ENCODE data around the gene CARS1.

Gene CARS1

GRCh38 chr11:3058753-3059664, 1.8 kb upstream of the CARS1 start:
- DNase-seq: no peak

- peak; percentile 49 for DNase-seq
These were observed 741 bp downstream of the CARS1 start for GRCh38 chr11:3056296-3057068.

- no peak for DNase-seq
These were observed 1.3 kb downstream of the CARS1 start for GRCh38 chr11:3055891-3056290.

GRCh38 chr11:3052567-3052966, 4.7 kb downstream of the CARS1 start:
- no peak for DNase-seq

- no peak for DNase-seq
These were observed 5.1 kb downstream of the CARS1 start for GRCh38 chr11:3052109-3052479.

- no peak for DNase-seq
These were observed 5.8 kb downstream of the CARS1 start for GRCh38 chr11:3051196-3052108.

GRCh38 chr11:3050386-3051195, 6.6 kb downstream of the CARS1 start:
- no peak for DNase-seq

GRCh38 chr11:3049430-3050243, 7.6 kb downstream of the CARS1 start:
- DNase-seq: peak; percentile 87

GRCh38 chr11:3047637-3048036, 9.6 kb downstream of the CARS1 start:
- no peak for DNase-seq

- DNase-seq: no peak
These were observed 10.6 kb downstream of the CARS1 start for GRCh38 chr11:3046641-3047040.

- DNase-seq: no peak
These were observed 11.0 kb downstream of the CARS1 start for GRCh38 chr11:3046190-3046589.

GRCh38 chr11:3044915-3045314, 12.3 kb downstream of the CARS1 start:
- DNase-seq: no peak

GRCh38 chr11:3044004-3044403, 13.2 kb downstream of the CARS1 start:
- no peak for DNase-seq

GRCh38 chr11:3043315-3043871, 13.8 kb downstream of the CARS1 start:
- DNase-seq: no peak

- DNase-seq: no peak
These were observed 14.5 kb downstream of the CARS1 start for GRCh38 chr11:3042496-3043314.

GRCh38 chr11:3041699-3042441, 15.4 kb downstream of the CARS1 start:
- no peak for DNase-seq

- DNase-seq: no peak
These were observed 16.3 kb downstream of the CARS1 start for GRCh38 chr11:3040881-3041280.

GRCh38 chr11:3037945-3038271, 19.3 kb downstream of the CARS1 start:
- no peak for DNase-seq

All from activated naive CD4-positive, alpha-beta T cell treated with Interleukin-2 at 50 U/mL for 16 hours (primary cell).